Measurements from ENCODE around the gene CHGA.
A peak's percentile ranks its signal among the peaks of the same experiment; 100 is the strongest.

CHGA gene, protein sequence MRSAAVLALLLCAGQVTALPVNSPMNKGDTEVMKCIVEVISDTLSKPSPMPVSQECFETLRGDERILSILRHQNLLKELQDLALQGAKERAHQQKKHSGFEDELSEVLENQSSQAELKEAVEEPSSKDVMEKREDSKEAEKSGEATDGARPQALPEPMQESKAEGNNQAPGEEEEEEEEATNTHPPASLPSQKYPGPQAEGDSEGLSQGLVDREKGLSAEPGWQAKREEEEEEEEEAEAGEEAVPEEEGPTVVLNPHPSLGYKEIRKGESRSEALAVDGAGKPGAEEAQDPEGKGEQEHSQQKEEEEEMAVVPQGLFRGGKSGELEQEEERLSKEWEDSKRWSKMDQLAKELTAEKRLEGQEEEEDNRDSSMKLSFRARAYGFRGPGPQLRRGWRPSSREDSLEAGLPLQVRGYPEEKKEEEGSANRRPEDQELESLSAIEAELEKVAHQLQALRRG

DNA sequence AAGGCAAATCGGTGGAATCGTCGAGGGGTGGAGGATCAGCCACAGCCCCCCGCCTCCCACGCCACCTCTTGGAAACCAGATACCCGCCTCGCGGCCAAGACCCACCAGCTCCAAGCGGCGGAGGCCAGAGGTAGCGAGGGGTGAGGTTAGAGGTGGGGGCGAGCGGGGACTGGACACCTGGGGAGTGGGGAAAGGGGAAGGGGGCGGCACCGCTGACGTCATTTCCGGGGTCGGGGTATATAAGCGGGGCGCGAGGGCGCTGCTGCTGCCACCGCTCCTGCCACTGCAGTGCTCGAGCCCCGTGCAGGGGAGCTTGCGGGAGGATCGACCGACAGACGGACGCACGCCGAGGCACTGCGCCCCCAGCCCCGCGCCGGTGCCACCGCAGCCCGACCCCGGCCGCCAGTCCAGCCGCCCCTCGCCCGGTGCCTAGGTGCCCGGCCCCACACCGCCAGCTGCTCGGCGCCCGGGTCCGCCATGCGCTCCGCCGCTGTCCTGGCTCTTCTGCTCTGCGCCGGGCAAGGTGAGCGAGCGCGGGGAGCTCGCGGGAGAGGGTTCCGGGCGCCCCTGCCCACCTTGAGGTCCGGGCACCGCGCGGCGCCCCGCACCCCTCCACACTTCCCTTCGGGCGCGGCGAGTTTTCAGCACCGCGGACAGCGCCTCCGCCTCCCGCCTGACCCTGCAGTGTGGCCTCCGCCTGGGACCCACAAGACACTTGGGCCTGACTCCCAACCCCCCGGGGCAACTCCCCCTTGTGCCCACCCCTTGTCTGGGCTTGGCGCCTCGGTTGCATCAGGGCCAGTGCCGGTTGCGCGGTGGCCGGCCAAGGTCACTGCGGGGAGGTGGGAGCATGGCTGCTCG lies at the start of gene CHGA:
CHGA (plus strand) TSS at position 268 of the 861 bp plus-strand sequence; CDS start at position 478, 210 bp downstream.
- intact Hi-C loops (cut with DNase I) = no loop called here
- DNase-seq = peak; percentile 41 to 97 (median 74)

DNA sequence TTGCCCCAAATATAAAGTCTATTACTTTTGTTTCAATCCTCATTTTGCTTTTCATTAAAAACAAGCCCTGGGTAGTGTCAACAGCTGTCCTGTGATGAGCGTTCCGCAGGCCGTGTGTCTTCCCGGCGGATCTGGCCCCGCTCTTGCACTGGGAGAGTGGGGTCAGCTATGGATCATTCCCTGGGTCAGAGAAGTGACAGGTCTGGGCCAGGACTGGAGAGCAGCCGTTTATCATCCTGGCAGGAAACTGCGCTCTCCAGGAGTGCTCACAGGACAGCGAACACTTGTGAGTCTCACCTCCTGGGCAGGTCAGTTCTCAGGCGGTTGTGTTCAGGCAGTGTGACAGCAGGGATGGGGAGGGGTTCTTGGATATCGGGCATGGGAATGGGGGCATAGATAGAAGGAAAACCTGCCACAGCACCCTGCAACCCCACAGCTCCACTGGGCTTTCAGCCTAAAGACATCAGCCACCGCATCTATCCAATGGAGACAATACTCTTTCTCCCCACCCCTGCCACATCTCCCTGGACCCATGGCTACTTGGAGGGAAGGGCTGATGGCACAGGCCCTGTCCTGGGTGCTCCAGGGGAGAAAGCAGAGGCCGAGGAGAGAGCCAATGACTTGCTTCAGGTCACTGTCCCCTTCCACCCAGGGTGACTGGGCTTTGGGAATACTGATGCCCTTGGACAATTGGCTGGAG lies 47.8 kb upstream of the CHGA start:
- intact Hi-C loops (cut with DNase I) = no loop called here

DNA sequence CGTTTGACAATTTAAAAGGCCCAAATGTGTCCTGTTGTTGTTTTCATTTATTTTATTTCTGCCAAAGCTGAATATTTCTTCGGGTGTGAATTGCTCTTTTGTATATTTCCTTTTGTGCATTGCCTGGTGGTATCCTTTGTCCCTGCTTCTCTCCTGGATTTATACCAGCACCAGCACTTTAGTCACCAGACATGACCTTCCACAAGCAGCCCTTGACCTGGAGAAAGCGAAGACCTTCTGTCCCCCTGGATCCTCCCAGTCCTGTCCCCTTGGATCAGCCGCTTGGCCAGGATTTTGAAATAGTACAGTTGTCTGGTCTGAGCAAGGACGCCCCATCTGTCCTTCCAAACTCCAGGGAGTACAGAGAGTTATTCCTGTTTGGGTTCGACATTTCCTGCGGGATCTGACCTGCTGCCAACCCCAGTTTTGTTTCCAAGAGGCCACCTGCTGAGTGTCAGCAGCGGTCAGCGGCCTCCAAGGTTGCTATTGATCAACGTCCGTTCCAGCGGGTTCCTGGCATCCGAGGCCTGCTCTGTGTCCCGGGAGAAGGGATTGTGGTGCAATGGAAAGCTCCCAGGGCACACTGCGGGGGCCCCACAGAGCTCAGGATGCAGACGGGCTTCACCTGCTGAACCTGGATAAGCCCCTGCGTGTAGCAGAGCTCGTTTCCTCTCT lies 45.1 kb upstream of the CHGA start:
- peak in 1 of 10 donors; percentile 50 for DNase-seq
- intact Hi-C loops (cut with DNase I) = no loop called here

More for the DNA sequence above, 47.8 kb upstream of the CHGA start:
- DNase-seq = peak in 1 of 10 donors; percentile 36

DNA sequence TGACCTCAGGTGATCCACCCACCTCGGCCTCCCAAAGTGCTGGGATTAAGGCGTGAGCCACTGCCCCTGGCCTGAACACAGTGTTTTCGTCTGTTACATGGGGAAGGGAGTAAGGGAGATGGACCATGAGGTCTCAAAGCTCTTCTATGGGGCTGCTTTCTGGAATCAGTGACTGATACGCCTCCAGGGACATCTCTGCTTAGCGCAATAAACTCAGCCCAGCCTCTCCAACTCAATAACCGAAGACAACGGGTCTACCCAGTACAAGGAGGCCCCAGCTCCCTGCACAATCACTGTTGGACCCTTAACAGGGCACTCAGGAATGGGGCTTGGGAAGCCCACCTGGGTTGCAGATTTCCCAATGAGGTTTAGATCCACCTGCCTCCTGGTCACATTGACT lies 42.6 kb upstream of the CHGA start:
- intact Hi-C loops (cut with DNase I) = no loop called here
- peak in 1 of 10 donors; percentile 21 for DNase-seq

DNA sequence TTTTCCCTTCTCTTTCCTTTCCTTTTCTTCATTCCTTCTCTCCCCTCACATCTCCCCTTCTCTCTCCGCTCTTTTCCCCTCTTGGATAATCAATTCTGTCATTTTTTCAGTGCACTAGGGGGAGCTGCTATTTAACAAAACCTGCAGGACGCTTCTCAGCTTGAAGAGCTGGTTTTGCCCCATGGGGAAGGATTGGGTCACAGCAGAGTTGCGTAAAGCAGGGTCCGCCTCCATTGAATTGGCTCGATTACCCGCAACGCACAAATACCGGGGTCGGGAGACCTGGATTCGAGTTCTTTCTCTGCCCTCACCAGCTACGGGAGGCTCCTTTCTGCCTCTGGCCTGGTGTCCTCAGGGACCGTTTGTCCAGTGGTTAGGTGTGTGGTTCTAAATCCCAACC lies 42.1 kb upstream of the CHGA start:
- intact Hi-C loops (cut with DNase I) = no loop called here
- peak in 4 of 10 donors; percentile 8 to 78 (median 20) for DNase-seq

DNA sequence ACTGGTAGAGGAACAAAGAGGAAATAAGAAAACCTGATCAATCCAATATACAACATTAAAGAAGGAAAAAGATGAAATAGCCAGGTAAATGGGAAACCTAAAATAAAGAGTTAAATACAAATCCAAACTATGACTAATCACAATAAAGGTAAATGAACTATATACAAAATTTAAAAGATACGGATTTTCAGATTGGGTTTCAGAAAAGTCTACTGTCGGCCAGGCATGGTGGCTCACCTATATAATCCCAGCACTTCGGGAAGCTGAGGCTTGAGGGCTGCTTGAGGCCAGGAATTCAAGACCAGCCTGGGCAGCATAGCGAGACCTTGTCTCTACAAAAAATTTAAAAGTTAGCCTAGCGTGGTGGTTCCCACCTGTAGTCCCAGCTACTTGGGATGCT lies 39.9 kb upstream of the CHGA start:
- DNase-seq = no peak
- intact Hi-C loops (cut with DNase I) = no loop called here

DNA sequence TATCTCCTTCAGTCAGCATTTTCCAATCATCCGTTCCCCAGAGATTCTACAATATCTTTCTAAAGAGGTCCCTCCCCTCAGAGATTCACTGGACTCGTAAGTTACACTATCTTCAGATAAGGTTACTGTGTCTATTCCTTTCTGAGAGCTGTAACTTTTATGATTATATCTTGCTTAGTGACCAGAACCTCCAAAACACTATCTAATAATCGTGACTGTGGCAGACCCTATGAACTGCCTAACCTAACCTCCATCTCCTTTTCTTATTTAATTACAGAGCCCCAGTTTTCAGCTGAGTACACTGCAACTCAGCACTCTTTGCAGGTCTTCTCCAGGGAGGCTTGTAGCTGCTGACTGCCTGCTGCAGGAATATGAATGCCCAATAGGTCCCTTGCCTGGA lies 38.5 kb upstream of the CHGA start:
- intact Hi-C loops (cut with DNase I) = no loop called here
- DNase-seq = no peak

DNA sequence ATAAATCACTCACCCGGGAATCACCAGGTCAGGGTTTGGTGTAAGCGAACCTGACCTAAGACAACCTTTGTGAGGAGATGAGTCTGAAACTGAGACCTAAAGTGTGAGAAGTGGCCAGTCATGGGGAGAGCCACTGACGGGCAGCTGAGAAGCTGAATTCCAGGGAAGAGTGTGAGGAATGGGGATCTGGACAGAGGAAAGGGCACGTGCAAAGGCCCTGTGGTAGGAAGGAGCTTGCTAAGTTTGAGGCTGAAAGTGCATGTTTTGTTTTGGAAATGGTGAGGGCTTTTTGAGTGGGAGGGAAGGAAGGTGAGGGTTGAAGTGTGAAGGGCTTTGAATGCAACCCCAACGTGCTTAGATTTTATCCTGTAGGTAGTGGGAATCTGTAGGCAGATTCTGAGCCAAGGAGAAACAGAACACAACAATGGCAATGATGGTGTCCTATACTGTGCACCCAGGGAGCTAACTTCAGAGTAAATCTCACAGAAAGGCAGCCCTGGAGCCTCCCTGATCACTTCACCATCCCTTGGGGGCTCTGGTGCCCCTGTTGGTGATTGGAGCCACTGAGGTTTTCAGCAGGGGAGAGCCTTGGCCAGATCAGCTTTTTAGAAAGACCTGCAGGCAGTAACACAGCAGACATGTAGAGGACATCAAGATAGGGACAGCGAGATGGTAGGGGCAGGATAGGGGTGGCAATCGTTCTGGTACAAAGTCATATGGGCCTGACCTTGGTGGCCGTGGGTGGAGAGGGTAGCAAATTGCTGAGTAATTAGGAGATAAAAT lies 37.5 kb upstream of the CHGA start:
- intact Hi-C loops (cut with DNase I) = no loop called here
- no peak for DNase-seq

DNA sequence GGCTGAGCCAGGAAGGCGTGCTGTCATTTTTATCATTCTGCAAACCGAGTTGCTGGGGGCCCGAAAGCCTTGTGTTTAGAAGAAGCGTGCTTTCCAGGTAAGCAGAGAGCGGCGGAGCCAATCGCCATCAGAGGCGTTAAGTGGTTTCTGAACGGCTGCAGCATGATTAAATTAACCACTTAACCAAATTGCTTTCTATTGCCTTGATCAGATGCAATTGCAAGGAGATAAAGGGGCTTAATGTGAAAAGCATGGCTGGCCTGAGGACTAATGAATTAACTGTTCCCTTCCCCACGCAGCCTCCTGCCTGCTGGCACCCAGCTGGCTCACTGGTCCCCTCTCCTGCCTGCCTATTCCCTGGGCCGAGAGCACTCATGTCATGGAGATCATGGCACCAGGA lies 36.6 kb upstream of the CHGA start:
- intact Hi-C loops (cut with DNase I) = no loop called here
- DNase-seq = no peak

DNA sequence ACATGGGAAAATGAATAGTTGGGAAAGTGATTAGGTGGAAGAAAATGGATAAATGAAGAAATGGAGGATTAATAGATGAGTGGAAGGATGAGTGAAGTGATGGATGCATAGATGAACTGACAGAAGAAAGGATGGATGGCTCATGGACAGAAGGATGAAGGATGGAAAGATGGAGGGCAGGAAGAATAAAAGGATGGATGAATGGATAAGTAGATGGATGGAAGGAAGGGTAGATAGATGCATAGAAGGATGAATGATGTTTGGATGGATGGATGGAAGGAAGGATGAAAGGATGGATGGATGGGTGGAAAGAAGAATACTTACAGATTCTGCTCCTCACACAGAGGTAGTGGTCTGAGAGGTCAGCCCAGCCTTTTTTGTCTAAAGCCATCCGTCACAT lies 35.8 kb upstream of the CHGA start:
- intact Hi-C loops (cut with DNase I) = no loop called here
- DNase-seq = no peak

DNA sequence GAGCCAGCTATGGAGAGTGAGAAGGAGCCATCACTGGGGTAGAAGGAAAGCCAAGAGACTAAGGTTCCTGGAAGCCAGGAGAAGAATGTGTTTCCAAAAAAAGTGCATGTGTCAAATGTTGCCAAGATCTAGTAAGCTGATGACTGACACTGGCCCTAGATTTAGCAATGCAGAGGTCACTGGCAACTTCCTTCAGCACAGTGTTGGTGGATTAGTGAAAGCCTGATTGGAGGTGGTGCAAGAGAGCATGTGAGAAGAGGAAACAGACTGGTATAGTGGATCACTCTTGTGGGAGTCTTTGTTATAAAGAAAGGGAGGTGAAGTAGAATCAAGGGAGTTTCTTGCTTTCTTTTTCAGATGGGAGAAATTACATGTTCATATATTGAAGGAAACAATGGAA lies 34.1 kb upstream of the CHGA start:
- intact Hi-C loops (cut with DNase I) = no loop called here
- no peak for DNase-seq

DNA sequence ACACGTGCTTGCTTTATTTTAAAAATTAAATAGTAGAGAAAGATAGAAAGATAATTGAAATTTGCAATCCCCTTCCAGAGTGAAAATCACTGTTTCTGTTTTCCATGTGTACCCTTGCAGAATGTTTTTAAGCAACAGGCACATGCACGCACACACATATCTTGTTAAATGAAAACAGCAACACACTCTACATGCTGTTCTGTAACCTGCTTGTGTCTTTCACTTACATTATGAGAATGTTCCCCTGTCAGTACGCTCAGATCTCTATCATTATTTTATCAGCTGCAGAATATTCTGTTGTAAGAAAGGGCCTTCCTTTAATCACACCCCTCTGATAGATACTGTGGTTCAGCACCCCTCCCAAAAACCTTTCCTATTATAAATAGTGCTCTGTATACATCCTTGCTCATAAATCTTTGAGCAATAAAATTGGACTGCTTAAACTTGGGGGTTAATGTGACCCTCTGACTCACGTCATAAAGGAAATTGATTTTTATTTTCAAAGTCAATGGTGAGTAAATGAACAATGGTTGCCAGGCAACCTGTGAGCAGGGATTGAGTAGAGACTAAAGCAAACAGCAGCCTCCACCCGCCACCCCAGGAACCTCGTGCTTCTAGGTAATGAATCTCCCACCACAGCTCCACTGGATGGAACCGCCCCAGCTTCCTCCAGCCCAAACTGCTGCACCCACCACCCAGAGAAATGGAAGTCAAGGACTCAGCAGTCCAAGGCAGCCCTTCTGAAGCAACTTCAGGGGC lies 31.9 kb upstream of the CHGA start:
- no peak for DNase-seq
- intact Hi-C loops (cut with DNase I) = no loop called here

DNA sequence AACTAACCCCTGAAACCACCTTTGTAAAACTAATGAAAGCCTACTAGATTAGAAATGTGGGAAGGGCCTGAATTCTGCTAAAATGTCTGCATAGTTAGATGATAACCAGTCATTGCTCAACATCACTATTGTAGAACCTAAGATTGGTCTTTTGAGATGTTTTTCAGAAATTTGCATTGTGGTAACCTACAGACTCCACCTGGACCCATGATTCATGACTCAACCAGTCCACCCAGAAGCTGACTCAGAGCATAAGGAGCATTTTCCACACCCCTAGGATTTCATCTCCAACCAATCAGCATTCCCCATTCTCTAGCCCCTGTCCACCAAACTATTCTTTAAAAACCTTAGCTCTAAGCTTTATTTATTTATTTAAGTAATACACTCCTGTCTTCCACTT lies 30.4 kb upstream of the CHGA start:
- DNase-seq = no peak
- intact Hi-C loops (cut with DNase I) = no loop called here

DNA sequence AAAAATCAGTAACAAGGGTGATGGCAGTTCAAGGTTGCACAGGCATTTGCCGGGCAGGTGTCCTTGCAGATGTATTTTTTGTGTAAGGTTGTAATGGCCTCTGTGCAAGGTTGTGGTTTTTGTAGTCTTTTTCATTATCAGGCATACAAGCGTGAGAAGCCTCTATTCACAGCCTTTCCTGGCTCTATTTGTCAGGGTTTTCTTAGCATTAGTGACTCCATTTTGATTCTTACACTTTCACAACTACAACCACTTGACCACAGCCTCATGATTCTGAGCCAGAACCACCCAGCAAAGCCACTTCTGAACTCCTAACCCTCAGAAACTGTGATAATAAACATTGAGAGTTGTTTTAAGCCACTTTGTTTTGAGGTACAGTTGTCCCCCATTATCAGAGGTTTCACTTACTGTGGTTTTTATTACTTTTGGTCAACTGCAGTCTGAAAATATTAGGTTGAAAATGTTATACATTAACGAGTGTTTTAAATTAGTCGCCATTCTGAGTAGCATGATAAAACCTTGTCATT lies 27.5 kb upstream of the CHGA start:
- no peak for DNase-seq
- intact Hi-C loops (cut with DNase I) = no loop called here

DNA sequence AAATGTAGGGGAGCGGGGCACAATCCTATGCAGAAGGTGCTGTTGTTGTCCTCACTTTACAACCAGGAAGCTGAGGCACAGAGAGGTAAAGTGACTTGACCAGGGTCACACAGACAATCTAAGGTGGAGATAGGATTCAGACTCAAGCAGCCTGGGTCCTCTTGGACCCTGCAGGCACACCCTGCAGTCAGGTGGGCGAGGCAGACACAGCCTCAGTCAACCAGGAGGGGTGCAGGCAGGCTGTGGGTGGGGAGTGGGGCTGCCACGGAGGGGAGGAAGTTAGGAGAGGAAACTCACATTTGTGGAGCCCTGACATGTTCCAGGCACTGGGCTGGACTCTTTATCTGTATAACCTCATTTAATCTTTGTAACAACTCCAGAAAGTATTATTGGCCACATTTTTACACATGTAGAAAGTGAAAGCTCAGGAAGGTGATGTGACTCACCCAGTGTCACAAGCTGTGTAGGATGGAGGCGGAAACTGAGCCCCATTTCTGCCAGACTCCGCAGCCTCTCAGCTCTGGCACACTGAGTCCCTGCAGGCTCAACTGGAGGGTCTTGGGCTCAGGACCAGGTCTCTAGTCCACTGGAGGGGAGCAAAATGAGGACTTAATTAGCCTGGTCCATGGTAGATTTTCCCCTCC lies 24.9 kb upstream of the CHGA start:
- intact Hi-C loops (cut with DNase I) = no loop called here
- DNase-seq = peak in 1 of 10 donors; percentile 76

DNA sequence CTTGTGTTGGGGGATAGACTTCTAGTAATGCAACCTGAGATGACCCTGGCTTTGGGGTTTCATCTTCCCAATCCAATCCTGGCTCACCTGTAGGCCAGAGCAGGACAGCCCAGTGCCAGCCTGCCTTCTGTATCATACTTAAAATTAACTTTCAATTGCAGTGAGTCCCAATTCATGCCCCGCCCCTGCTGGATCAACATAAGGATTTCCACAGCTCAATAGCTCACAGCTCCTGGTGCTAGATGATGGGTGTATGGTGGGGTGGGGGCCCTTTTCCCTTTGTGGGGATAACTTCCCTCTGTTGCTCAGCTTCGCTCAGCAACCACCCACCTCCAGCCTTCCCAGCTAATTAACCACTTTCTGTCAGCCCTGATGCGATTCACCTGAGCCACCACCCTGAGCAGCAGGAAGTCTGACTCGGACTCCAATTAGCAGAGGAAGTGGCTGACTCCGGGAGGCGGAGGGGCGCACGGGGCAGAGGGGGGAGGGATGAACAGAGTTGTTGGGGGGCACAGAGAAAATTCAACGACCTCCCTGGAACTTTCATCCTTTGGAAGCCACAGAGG lies 24.3 kb upstream of the CHGA start:
- DNase-seq = no peak
- intact Hi-C loops (cut with DNase I) = no loop called here

DNA sequence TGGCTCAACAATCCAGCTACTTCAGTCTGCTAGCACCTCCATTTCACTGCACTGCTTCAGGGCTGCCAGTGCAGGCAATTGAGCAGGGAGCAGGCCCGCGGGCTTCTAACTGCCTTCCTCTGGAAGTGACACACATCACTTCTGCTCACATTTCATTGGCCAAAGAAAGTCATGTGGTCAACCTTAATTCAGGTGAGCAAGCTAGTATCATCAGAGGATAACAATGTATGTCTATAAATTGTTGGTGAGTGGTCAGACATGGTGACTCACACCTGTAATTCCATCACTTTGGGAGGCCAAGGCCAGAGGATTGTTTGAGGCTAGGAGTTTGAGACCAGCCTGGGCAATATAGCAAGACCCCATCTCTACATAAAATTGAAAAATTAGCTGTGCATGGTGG lies 22.3 kb upstream of the CHGA start:
- intact Hi-C loops (cut with DNase I) = no loop called here
- no peak for DNase-seq

DNA sequence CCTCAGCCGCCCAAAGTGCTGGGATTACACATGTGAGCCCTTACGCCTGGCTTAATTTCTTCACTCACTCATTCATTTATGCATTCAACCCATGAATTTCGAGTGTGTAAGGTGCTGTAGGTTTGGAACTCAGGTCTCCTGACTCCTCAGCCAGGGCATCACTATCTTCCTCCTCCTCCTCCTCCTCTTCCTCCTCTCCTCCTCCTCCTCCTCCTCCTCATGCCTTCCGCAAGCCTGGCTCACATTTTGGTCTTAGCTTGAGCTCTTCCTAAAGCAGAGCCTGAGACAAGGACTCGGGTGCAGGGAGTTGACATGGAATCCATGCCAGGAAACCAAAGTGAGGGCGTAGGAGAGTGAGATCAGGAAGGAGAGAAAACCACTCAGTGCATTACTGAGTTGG lies 20.8 kb upstream of the CHGA start:
- intact Hi-C loops (cut with DNase I) = no loop called here
- DNase-seq = no peak
